GM21447 (cell line): ENCODE measurements around the gene DUSP5.

Source experiments
- ATAC-seq: cut with Tn5 transposase; IDR thresholded peaks from one replicate; pipeline ENCODE4 v1.9.1; 2021; ENCODE audit not compliant: unreplicated experiment

Gene DUSP5

GRCh38 chr10:110535958-110536891, 38.5 kb downstream of the DUSP5 start:
- ATAC-seq: peak; percentile 83

- no peak for ATAC-seq
Observed at GRCh38 chr10:110539091-110539490, 41.4 kb downstream of the DUSP5 start.

GRCh38 chr10:110540031-110540430, 42.3 kb downstream of the DUSP5 start:
- ATAC-seq: no peak

DNA sequence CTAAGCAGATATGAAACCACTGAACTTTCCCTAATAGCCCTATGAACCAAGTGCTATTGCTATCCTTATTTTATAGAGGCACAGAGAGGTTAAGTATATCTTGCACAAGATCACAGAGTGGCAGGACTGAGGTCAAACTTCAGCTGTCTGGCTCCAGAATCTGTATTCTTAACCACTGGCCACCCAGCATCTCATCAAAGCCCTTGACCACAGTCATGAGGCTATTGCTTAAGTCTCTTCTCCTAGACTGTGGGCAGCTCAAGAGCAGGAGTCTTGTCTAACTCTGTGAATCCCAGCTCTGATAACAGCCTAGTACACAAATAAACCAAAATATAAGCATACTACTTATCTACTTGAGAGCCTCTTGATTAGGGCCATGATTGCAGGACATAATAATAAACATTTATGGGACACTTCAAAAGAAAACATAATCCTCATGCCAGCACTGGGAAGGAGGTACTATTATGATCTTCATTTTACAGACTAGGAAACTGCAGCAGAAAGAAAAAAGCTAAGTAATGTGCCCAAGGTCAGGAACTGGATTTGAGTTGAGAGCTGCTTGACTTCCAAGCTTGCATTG, 47.3 kb downstream of the DUSP5 start:
- no peak for ATAC-seq

DNA sequence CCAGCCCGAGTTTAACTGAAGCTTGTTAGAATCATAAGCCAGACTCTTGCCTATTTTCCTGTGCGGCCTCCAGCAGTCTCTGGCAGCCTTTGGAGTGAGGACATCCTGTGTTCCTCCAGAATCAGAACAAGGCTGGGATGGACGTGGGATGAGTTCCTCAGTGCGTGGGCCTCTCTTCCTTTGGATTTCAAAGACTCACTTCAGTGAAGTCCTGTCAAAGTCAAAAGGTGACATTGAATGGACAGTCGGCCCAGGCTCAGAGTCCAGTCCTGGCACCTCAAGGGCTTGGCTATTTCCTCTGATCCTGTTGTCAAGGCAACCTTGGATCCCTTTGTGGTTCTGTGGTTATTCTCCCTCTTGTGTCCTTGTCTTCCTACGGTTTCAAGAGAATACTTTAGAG, 48.4 kb downstream of the DUSP5 start:
- no peak for ATAC-seq

- ATAC-seq: no peak
Observed at GRCh38 chr10:110546499-110547110, 48.9 kb downstream of the DUSP5 start.

- no peak for ATAC-seq
Observed at GRCh38 chr10:110547139-110547761, 49.5 kb downstream of the DUSP5 start.

DNA sequence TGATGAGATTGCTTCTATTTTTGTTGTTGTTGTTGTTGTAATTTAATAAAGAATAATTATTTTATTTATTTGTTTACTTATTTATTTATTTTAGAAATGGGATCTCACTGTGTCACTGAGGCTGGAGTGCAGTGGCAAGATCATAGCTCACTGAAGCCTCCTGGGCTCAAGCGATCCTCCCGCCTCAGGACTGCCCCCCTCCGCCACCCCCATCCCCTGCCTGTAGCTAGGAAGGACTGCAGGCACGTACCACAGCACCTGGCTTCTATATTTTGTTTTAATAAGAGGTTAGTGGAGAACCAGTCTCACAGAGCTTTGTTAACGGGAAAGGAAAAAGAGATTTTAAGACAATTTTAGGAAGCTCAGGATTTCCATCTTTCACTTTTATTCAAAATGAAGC, 50.3 kb downstream of the DUSP5 start:
- no peak for ATAC-seq

DNA sequence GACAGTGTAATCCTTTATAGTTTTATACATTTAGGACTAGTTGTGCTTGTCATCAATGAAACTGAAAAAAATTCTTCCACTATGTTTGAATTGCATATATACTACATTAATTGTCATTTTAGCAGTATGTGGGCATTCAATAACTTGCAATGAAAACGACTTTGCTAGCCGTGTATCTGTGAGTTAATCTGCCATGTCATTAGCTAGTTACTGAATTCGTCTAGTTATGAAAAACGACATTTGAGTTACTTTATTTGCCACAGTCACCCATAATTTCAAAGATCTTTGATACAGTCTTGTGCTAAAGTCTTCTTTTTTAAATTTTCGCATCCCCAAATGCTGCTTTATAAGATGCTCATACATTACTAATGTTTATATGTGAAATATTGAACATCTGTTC, 51.5 kb downstream of the DUSP5 start:
- no peak for ATAC-seq

- ATAC-seq: no peak
Observed at GRCh38 chr10:110553905-110554304, 56.2 kb downstream of the DUSP5 start.

DNA sequence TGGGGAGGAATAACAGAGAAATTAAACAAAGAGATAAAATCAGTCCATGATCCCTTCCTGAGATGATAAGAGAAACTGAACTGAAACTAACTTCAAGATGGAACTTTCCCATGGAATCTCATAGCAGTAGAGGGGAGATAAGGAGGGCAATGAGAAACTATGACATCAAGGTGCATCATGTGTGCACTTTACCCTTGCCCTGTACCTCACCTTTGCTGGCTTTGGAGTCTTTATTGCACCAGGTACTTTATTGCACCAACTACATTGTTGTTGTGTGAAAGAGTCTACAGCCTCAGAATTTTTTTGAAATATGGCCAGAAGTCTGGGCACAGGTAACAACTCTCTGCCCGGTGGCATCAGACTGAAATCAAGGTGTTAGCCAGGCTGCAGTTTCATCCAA, 58.6 kb downstream of the DUSP5 start:
- ATAC-seq: no peak

- ATAC-seq: peak; percentile 67
Observed at GRCh38 chr10:110556969-110557601, 59.4 kb downstream of the DUSP5 start.

- no peak for ATAC-seq
Observed at GRCh38 chr10:110558041-110558440, 60.3 kb downstream of the DUSP5 start.

DNA sequence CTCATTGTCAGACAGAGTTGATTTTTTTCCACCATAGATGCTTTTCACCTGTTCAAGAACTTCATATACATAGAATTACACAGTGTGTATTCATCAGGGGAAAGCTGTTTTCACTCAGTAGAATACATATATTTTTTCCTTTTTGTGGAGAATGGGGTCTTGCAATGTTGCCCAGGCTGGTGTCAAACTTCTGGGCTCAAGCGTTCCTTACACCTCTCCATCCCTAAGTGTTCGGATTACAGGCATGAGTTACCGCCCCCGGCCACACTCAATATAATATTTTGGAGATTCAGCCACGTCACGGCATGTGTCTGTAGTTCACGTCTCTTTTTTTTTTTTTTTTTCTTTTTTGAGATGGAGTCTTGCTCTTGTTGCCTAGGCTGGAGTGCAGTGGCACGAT, 62.3 kb downstream of the DUSP5 start:
- ATAC-seq: no peak
